ENCODE results near the gene RUNX3.

Gene RUNX3

GRCh38 chr1:24946861-24947658 is 17.0 kb upstream of the RUNX3 start:
- DNase-seq (ENCODE audit: low read depth): no peak

GRCh38 chr1:24945354-24946326 is 15.6 kb upstream of the RUNX3 start:
- DNase-seq (ENCODE audit: low read depth): no peak

- no peak for DNase-seq (ENCODE audit: low read depth)
Measured at GRCh38 chr1:24944318-24944717, 14.2 kb upstream of the RUNX3 start.

GRCh38 chr1:24942789-24943188 is 12.7 kb upstream of the RUNX3 start:
- DNase-seq (ENCODE audit: low read depth): no peak

- no peak for DNase-seq (ENCODE audit: low read depth)
Measured at GRCh38 chr1:24941564-24941963, 11.5 kb upstream of the RUNX3 start.

GRCh38 chr1:24940231-24940630 is 10.2 kb upstream of the RUNX3 start:
- DNase-seq (ENCODE audit: low read depth): no peak

- DNase-seq (ENCODE audit: low read depth): no peak
Measured at GRCh38 chr1:24939675-24940193, 9.7 kb upstream of the RUNX3 start.

GRCh38 chr1:24939040-24939674 is 9.1 kb upstream of the RUNX3 start:
- DNase-seq (ENCODE audit: low read depth): no peak

GRCh38 chr1:24938276-24938675 is 8.2 kb upstream of the RUNX3 start:
- no peak for DNase-seq (ENCODE audit: low read depth)

GRCh38 chr1:24936684-24937083 is 6.6 kb upstream of the RUNX3 start:
- no peak for DNase-seq (ENCODE audit: low read depth)

- DNase-seq (ENCODE audit: low read depth): no peak
Measured at GRCh38 chr1:24935615-24936484, 5.8 kb upstream of the RUNX3 start.

- DNase-seq (ENCODE audit: low read depth): no peak
Measured at GRCh38 chr1:24935196-24935526, 5.1 kb upstream of the RUNX3 start.

- DNase-seq (ENCODE audit: low read depth): no peak
Measured at GRCh38 chr1:24934310-24935195, 4.5 kb upstream of the RUNX3 start.

- DNase-seq (ENCODE audit: low read depth): no peak
Measured at GRCh38 chr1:24933468-24933867, 3.4 kb upstream of the RUNX3 start.

GRCh38 chr1:24932725-24933294 is 2.7 kb upstream of the RUNX3 start:
- no peak for DNase-seq (ENCODE audit: low read depth)

- no peak for DNase-seq (ENCODE audit: low read depth)
Measured at GRCh38 chr1:24932284-24932683, 2.2 kb upstream of the RUNX3 start.

- no peak for DNase-seq (ENCODE audit: low read depth)
Measured at GRCh38 chr1:24931468-24932231, 1.6 kb upstream of the RUNX3 start.

GRCh38 chr1:24931146-24931467 is 1.0 kb upstream of the RUNX3 start:
- no peak for DNase-seq (ENCODE audit: low read depth)
